ENCODE results near the gene MAGEA8.
"Not testable (repeated sequence)": the region's sequence is repeated elsewhere in the genome, so short reads cannot be mapped to it uniquely, and the experiment has no call there.

DNA sequence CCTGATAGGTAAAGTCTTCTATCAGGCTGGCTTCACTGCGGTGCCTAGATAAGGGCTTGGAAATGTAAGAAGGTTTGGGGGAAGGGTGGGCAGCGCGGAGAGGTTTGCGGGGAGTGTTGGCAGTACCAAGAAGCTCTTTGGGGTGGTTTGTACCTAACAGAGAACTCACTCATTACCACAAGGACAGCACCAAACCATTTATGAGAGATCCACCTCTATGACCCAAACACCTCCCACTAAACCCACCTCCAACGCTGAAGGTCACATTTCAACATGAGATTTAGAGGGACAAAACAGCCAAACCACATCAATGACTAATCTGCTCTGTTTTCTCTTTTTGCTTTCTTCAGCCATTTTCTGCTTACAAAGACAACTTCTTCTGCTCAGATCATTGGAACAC lies 43.5 kb downstream of the MAGEA8 start:
- TF ChIP-seq, protein P1, sequence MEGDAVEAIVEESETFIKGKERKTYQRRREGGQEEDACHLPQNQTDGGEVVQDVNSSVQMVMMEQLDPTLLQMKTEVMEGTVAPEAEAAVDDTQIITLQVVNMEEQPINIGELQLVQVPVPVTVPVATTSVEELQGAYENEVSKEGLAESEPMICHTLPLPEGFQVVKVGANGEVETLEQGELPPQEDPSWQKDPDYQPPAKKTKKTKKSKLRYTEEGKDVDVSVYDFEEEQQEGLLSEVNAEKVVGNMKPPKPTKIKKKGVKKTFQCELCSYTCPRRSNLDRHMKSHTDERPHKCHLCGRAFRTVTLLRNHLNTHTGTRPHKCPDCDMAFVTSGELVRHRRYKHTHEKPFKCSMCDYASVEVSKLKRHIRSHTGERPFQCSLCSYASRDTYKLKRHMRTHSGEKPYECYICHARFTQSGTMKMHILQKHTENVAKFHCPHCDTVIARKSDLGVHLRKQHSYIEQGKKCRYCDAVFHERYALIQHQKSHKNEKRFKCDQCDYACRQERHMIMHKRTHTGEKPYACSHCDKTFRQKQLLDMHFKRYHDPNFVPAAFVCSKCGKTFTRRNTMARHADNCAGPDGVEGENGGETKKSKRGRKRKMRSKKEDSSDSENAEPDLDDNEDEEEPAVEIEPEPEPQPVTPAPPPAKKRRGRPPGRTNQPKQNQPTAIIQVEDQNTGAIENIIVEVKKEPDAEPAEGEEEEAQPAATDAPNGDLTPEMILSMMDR (IDR thresholded peaks at IDR 0.05; ENCODE audit: borderline replicate concordance, extremely low read depth, low read length, poor library complexity, severe bottlenecking) = not testable (repeated sequence)
- TF ChIP-seq EZH2 (IDR thresholded peaks at IDR 0.05; ENCODE audit: borderline replicate concordance, low read depth, low read length, severe bottlenecking) = not testable (repeated sequence)

Measured in DND-41 (cell line).